K562 (cell line): Measurements from ENCODE around the gene EIF1B. TPM values are rescaled to one million over a fixed set of nuclear protein-coding genes. Genes with fewer than 3 reads are reported as not detected.

Experiments
- ATAC-seq: fragments of 200-7000 bp; cut with Tn5 transposase; 3 replicates; pipeline ENCODE4 v1.9.1; 2020; ENCODE audit warnings: moderate library complexity
- BruUV-seq: library from RNA; stranded (reverse); fragments of 400-500 nt; replicated peaks from 2 replicates; lab custom pipeline; 2021; lab: Mats Ljungman, UMichigan
- CTCF ChIA-PET: fragments of 300-600 bp; formaldehyde crosslinking; extraction: SDS; loops from one replicate; lab custom pipeline; 2021; ENCODE audit warnings: low intra/inter-chr PET ratio; lab: Yijun Ruan, JAX
- POLR2A ChIA-PET: fragments of 300-600, 350-650 bp; sonication (Branson Sonifier 250); formaldehyde crosslinking; extraction: SDS; loops from one replicate; lab custom pipeline; 2021; ENCODE audit warnings: antibody characterized with exemption, inconsistent platforms; lab: Yijun Ruan, JAX
- DNase-seq, 4 experiments: peaks; one replicate each; pipeline versions ENCODE4 v3.0.0 to v3.0.0-alpha.2; 2011 to 2018; ENCODE audit warnings: low spot score in 3 of 4, mixed read lengths in 3 of 4; ENCODE audit errors: extremely low read depth in 1 of 4
- FAIRE-seq: peaks from 2 replicates; lab custom pipeline; 2011; peaks lifted over from hg19 to GRCh38; lab: Jason Lieb, UNC
- H2AFZ ChIP-seq: 2 replicates; pipeline ENCODE4 v1.6.0; 2011; ENCODE audit warnings: low read depth, low read length, control low read depth, inconsistent platforms
- H3K27ac ChIP-seq: fragments of 200-600 bp; 3 replicates; pipeline ENCODE4 v1.8.0; 2011; ENCODE audit warnings: low read depth, mild to moderate bottlenecking, control low read depth, inconsistent platforms, low read length, moderate library complexity, mixed read lengths; ENCODE audit errors: extremely low read depth
- H3K27me3 ChIP-seq, 2 experiments: fragments of 300-600 bp in 1 of 2; 2 replicates in 1 of 2; 3 replicates in 1 of 2; pipeline versions ENCODE4 v1.6.0 to v1.8.0; 2011; ENCODE audit warnings: inconsistent platforms in 2 of 2, low read length in 2 of 2, mild to moderate bottlenecking in 1 of 2, mixed read lengths in 1 of 2, moderate library complexity in 1 of 2; ENCODE audit not compliant: control insufficient read depth in 2 of 2, insufficient read depth in 2 of 2
- H3K36me3 ChIP-seq: fragments of 300-600 bp; 3 replicates; pipeline ENCODE4 v1.8.0; 2011; ENCODE audit warnings: mild to moderate bottlenecking, low read length, inconsistent platforms; ENCODE audit not compliant: control insufficient read depth, insufficient read depth
- H3K4me1 ChIP-seq, 2 experiments: fragments of 200-600 bp in 1 of 2; replicated peaks in 1 of 2; 2 replicates in 1 of 2; 3 replicates in 1 of 2; pipeline versions ENCODE4 v1.5.1 to v1.8.0; 2011; ENCODE audit warnings: inconsistent platforms in 2 of 2, low read length in 2 of 2, mild to moderate bottlenecking in 1 of 2, mixed read lengths in 1 of 2, moderate library complexity in 1 of 2; ENCODE audit not compliant: control insufficient read depth in 2 of 2, insufficient read depth in 2 of 2
- H3K4me2 ChIP-seq: 2 replicates; pipeline ENCODE4 v1.6.1; 2011; ENCODE audit warnings: low read length, control low read depth, inconsistent platforms, mixed read lengths; ENCODE audit not compliant: insufficient read depth
- H3K4me3 ChIP-seq: fragments of 200-600 bp; sonication (generic), shearing (Covaris generic); 2 replicates; pipeline ENCODE4 v1.5.1; 2016; ENCODE audit warnings: control low read depth, inconsistent platforms
- H3K79me2 ChIP-seq: fragments of 200-600 bp; 3 replicates; pipeline ENCODE4 v1.8.0; 2011; ENCODE audit warnings: low read length, inconsistent platforms; ENCODE audit not compliant: control insufficient read depth, insufficient read depth
- H3K9ac ChIP-seq, 2 experiments: 2 replicates each; pipeline versions ENCODE4 v1.6.0 to v1.6.1; 2011; ENCODE audit warnings: low read depth in 2 of 2, low read length in 2 of 2, control low read depth in 1 of 2, inconsistent platforms in 1 of 2, mild to moderate bottlenecking in 1 of 2, mixed read lengths in 1 of 2; ENCODE audit not compliant: insufficient read depth in 1 of 2
- H3K9me1 ChIP-seq: one replicate; pipeline ENCODE4 v1.6.0; 2011; ENCODE audit warnings: inconsistent platforms, mild to moderate bottlenecking, low read length, moderate library complexity; ENCODE audit not compliant: control insufficient read depth, insufficient read depth
- H3K9me3 ChIP-seq: replicated peaks from 2 replicates; pipeline ENCODE4 v1.5.1; 2011; ENCODE audit warnings: low read depth, low read length, inconsistent platforms; ENCODE audit not compliant: control insufficient read depth, insufficient read depth
- H4K20me1 ChIP-seq: replicated peaks from 2 replicates; pipeline ENCODE4 v1.6.1; 2011; ENCODE audit warnings: low read length, inconsistent platforms, mixed read lengths; ENCODE audit not compliant: control insufficient read depth, insufficient read depth
- ARID1B ChIP-seq: fragments of 450-650 bp; IDR thresholded peaks from 2 replicates; pipeline ENCODE4 v1.6.1; 2016; ENCODE audit warnings: antibody characterized with exemption, mild to moderate bottlenecking, inconsistent platforms
- CBX2 ChIP-seq: fragments of 200-600 bp; sonication (generic); IDR thresholded peaks from one replicate; pipeline ENCODE4 v1.6.1; 2012; ENCODE audit warnings: mild to moderate bottlenecking, low read length, inconsistent platforms; ENCODE audit not compliant: insufficient read depth, poor library complexity, severe bottlenecking
- EP300 ChIP-seq: IDR thresholded peaks from 2 replicates; pipeline ENCODE4 v1.6.1; 2012; ENCODE audit warnings: low read length, improper control_type of control experiment
- GABPA ChIP-seq: fragments of 200-800 bp; sonication (Bioruptor generic); conservative IDR thresholded peaks from 2 replicates; pipeline ENCODE4 v1.6.1; 2016; ENCODE audit warnings: low read depth, missing genetic modification characterization, missing compliant biosample characterization
- HNRNPLL ChIP-seq: fragments of 200-400 bp; formaldehyde crosslinking; IDR thresholded peaks from 2 replicates; pipeline ENCODE4 v1.6.1; 2017; ENCODE audit warnings: low read length, low read depth, mild to moderate bottlenecking; ENCODE audit not compliant: poor library complexity, severe bottlenecking
- NR2F6 ChIP-seq: fragments of 450-650 bp; formaldehyde crosslinking; IDR thresholded peaks from 2 replicates; pipeline ENCODE4 v1.4.0; 2020; ENCODE audit warnings: mild to moderate bottlenecking
- RAD51 ChIP-seq: fragments of 450-650 bp; IDR thresholded peaks from 2 replicates; pipeline ENCODE4 v1.7.1; 2016; ENCODE audit warnings: low read depth, mild to moderate bottlenecking, borderline replicate concordance
- RB1 ChIP-seq: fragments of 450-650 bp; IDR thresholded peaks from 2 replicates; pipeline ENCODE4 v1.6.1; 2017; ENCODE audit warnings: low read depth, mild to moderate bottlenecking
- SP2 ChIP-seq: IDR thresholded peaks from 2 replicates; pipeline ENCODE4 v1.6.1; 2011; ENCODE audit warnings: mild to moderate bottlenecking, low read depth, low read length, moderate library complexity; ENCODE audit not compliant: poor library complexity, severe bottlenecking; ENCODE audit errors: extremely low read depth
- SPI1 ChIP-seq: IDR thresholded peaks from 2 replicates; pipeline ENCODE4 v1.6.1; 2011; ENCODE audit warnings: low read depth, low read length, control low read depth, borderline replicate concordance
- SREBF1 ChIP-seq: fragments of 150-350 bp; IDR thresholded peaks from 2 replicates; pipeline ENCODE4 v1.6.1; 2014; ENCODE audit warnings: antibody characterized with exemption, low read depth, low read length, borderline replicate concordance
- SUPT5H ChIP-seq: fragments of 450-650 bp; IDR thresholded peaks from 2 replicates; pipeline ENCODE4 v1.6.1; 2016
- TEAD2 ChIP-seq: fragments of 450-650 bp; IDR thresholded peaks from 2 replicates; pipeline ENCODE4 v1.6.1; 2016; ENCODE audit warnings: missing genetic modification characterization, control low read depth, missing compliant biosample characterization
- ZNF551 ChIP-seq: fragments of 250-450 bp; sonication (Bioruptor Pico); IDR thresholded peaks from 2 replicates; pipeline ENCODE4 v1.5.0; 2021; ENCODE audit warnings: mild to moderate bottlenecking, moderate library complexity
- WGBS: fragments of 100-300 bp; shearing (Covaris generic); methylation state at CpG from one replicate; pipeline ENCODE4 v1.1.6; 2016; ENCODE audit warnings: low coverage, mixed read lengths; ENCODE audit not compliant: insufficient coverage; ENCODE audit errors: missing lambda C conversion rate; 5-methylcytosine and 5-hydroxymethylcytosine counted together
- in situ Hi-C: fragments of 300-500 bp; cut with MboI; formaldehyde crosslinking; loops from 4 replicates; pipeline ENCODE4 v1.15.0; 2018; ENCODE audit warnings: inconsistent platforms, mixed read lengths
- intact Hi-C: fragments of 100-400 bp; cut with micrococcal nuclease; formaldehyde crosslinking; loops from 2 replicates; pipeline ENCODE4 v1.14.2; 2022
- polyA plus RNA-seq, 8 experiments: library from polyadenylated mRNA; depleted of rRNA in 4 of 8; stranded (reverse) in 5 of 8; unstranded in 3 of 8; fragments of >200 nt; fragmentation: Nextera tagmentation in 2 of 8; fragmentation: Illumina TruSeq in 1 of 8; extraction: Ambion mirVana in 2 of 8; extraction: Trizol in 1 of 8; gene quantifications; 2 replicates each; pipeline versions ENCODE4 v1.2.1 to v1.2.3, GENCODE V29; 2011 to 2014; ENCODE audit warnings: inconsistent platforms in 1 of 8, missing spikeins in 1 of 8
- total RNA-seq, 7 experiments: library from RNA; depleted of rRNA in 6 of 7; stranded (reverse); fragments of >200 nt in 6 of 7; fragmentation: Illumina TruSeq in 2 of 7; extraction: Trizol in 2 of 7; gene quantifications; 2 replicates each; pipeline versions ENCODE4 v1.2.1 to v1.2.3, GENCODE V29; 2011 to 2021; ENCODE audit warnings: low replicate concordance in 1 of 7
- TF ChIP-seq, protein P1 (sequence below): IDR thresholded peaks from 2 replicates; pipeline ENCODE4 v1.6.1; 2011; ENCODE audit not compliant: insufficient read length; ENCODE audit errors: extremely low read depth
- TF ChIP-seq, protein P2 (sequence below): fragments of 450-650 bp; IDR thresholded peaks from 2 replicates; pipeline ENCODE4 v1.6.1; 2017; ENCODE audit warnings: mild to moderate bottlenecking, moderate library complexity
- TF ChIP-seq, protein P3 (sequence below): fragments of 250-450 bp; sonication (Bioruptor Pico); IDR thresholded peaks from 2 replicates; pipeline ENCODE4 v1.4.0; 2020; ENCODE audit warnings: mild to moderate bottlenecking, moderate library complexity, borderline replicate concordance

EIF1B gene
- total and polyA plus RNA-seq, 9 of the 15 experiments (the other 6 are each of a cell fraction or from before 2014, with no cell fraction given): 18.1 to 184 (median 78.9) TPM

DNA sequence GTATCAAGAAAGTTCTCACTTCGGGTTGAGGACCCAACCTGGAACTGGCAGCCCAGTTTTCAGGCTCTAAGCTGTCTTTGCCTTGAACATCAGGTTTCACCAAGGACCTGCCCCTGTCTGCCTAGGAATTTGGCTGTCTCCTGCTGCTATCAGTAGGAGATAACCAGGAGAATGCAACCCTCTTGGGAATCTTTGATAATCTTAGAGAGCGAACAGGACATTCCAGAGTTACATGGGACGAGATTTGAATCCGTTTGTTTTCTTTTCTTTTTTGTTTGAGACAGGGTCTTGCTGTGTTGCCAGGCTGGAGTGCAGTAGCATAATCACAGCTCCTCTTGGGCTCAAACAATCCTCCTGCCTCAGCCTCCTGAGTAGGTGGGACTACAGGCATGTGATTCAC lies 18.0 kb upstream of the EIF1B start:
- 51% methylated on average over 4 of the region's 4 CpGs for WGBS
- TF ChIP-seq SPI1 (no peak), NR2F6 (CRISPR knock-in tag) (no peak), HNRNPLL (no peak), CBX2 (no peak), RB1 (no peak), EP300 (no peak), ARID1B (no peak), GABPA (tag) (no peak), SREBF1 (no peak), TEAD2 (tag) (no peak), SP2 (no peak), SUPT5H (no peak), ZNF551 (CRISPR knock-in tag) (no peak), RAD51 (no peak)
- TF ChIP-seq, protein P1, sequence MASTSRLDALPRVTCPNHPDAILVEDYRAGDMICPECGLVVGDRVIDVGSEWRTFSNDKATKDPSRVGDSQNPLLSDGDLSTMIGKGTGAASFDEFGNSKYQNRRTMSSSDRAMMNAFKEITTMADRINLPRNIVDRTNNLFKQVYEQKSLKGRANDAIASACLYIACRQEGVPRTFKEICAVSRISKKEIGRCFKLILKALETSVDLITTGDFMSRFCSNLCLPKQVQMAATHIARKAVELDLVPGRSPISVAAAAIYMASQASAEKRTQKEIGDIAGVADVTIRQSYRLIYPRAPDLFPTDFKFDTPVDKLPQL: no peak
- TF ChIP-seq, protein P2, sequence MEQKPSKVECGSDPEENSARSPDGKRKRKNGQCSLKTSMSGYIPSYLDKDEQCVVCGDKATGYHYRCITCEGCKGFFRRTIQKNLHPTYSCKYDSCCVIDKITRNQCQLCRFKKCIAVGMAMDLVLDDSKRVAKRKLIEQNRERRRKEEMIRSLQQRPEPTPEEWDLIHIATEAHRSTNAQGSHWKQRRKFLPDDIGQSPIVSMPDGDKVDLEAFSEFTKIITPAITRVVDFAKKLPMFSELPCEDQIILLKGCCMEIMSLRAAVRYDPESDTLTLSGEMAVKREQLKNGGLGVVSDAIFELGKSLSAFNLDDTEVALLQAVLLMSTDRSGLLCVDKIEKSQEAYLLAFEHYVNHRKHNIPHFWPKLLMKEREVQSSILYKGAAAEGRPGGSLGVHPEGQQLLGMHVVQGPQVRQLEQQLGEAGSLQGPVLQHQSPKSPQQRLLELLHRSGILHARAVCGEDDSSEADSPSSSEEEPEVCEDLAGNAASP: no peak
- TF ChIP-seq, protein P3, sequence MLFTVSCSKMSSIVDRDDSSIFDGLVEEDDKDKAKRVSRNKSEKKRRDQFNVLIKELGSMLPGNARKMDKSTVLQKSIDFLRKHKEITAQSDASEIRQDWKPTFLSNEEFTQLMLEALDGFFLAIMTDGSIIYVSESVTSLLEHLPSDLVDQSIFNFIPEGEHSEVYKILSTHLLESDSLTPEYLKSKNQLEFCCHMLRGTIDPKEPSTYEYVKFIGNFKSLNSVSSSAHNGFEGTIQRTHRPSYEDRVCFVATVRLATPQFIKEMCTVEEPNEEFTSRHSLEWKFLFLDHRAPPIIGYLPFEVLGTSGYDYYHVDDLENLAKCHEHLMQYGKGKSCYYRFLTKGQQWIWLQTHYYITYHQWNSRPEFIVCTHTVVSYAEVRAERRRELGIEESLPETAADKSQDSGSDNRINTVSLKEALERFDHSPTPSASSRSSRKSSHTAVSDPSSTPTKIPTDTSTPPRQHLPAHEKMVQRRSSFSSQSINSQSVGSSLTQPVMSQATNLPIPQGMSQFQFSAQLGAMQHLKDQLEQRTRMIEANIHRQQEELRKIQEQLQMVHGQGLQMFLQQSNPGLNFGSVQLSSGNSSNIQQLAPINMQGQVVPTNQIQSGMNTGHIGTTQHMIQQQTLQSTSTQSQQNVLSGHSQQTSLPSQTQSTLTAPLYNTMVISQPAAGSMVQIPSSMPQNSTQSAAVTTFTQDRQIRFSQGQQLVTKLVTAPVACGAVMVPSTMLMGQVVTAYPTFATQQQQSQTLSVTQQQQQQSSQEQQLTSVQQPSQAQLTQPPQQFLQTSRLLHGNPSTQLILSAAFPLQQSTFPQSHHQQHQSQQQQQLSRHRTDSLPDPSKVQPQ (CRISPR knock-in tag): no peak

More for the DNA sequence above, 18.0 kb upstream of the EIF1B start:
- Histone ChIP-seq H2AFZ (no peak overlapping the region), H4K20me1 (no peaks in the 10 kb centered on the region), H3K4me1 (peaks cover 5 to 6% of the 10 kb centered on the region in 2 experiments; a peak in 4 of 5 replicates), H3K27ac (no peak overlapping the region), H3K9me1 (no peaks in the 10 kb centered on the region), H3K27me3 (no peaks in the 10 kb centered on the region), H3K9ac (no peak overlapping the region), H3K9me3 (no peaks in the 10 kb centered on the region), H3K79me2 (no peaks in the 10 kb centered on the region), H3K4me2 (no peak overlapping the region), H3K4me3 (no peak overlapping the region), H3K36me3 (no peaks in the 10 kb centered on the region)
- no peak for DNase-seq
- intact Hi-C loops: no loop called here
- no TSS peak for BruUV-seq
- ChIA-PET POLR2A (interaction anchor here (0.6 to 1.6 kb wide), 8 partner anchors 9 to 880 kb away, joined by 3 to 7 read pairs (median 4); partner anchors contain the start of gene EIF1B), CTCF (no interaction called here)
- ATAC-seq: no peak
- FAIRE-seq: no peak
- in situ Hi-C loops: no loop called here
